CD14-positive monocyte (primary cell): ENCODE data around the gene YIF1B. TPM values are rescaled to one million over a fixed set of nuclear protein-coding genes. Genes with fewer than 3 reads are reported as not detected.
"Not testable (repeated sequence)": the region's sequence is repeated elsewhere in the genome, so short reads cannot be mapped to it uniquely, and the experiment has no call there.

ENCODE experiments used
- DNase-seq, 3 donors: peaks; one replicate each; pipeline ENCODE4 v3.0.0-alpha.2; 2011 to 2022
- H2AFZ ChIP-seq: 2 replicates; pipeline ENCODE4 v1.6.0; 2012; ENCODE audit warnings: mild to moderate bottlenecking, low read depth, low read length, inconsistent platforms; ENCODE audit not compliant: insufficient read depth, poor library complexity, severe bottlenecking
- H3K27ac ChIP-seq, 2 donors: 1 replicate in 1 of 2; 2 replicates in 1 of 2; pipeline ENCODE4 v1.5.1; 2012 to 2013; ENCODE audit warnings: low read length in 2 of 2, control low read depth in 1 of 2, inconsistent platforms in 1 of 2, low read depth in 1 of 2, mild to moderate bottlenecking in 1 of 2
- H3K27me3 ChIP-seq, 2 donors: one replicate each; pipeline versions ENCODE4 v1.6.0 to v1.6.1; 2011 to 2013; ENCODE audit warnings: low read length in 2 of 2; ENCODE audit not compliant: control insufficient read depth in 2 of 2, insufficient read depth in 2 of 2
- H3K36me3 ChIP-seq, 2 donors: replicated peaks in 1 of 2; 1 replicate in 1 of 2; 2 replicates in 1 of 2; pipeline versions ENCODE4 v1.5.1 to v1.6.1; 2012 to 2013; ENCODE audit warnings: low read length in 2 of 2, control low read depth in 1 of 2, inconsistent platforms in 1 of 2, mild to moderate bottlenecking in 1 of 2; ENCODE audit not compliant: insufficient read depth in 2 of 2, control insufficient read depth in 1 of 2
- H3K4me1 ChIP-seq, 2 donors: 1 replicate in 1 of 2; 2 replicates in 1 of 2; pipeline versions ENCODE4 v1.5.1 to v1.6.1; 2012 to 2013; ENCODE audit warnings: low read length in 2 of 2, control low read depth in 1 of 2, inconsistent platforms in 1 of 2, mild to moderate bottlenecking in 1 of 2, moderate library complexity in 1 of 2; ENCODE audit not compliant: insufficient read depth in 2 of 2, control insufficient read depth in 1 of 2
- H3K4me2 ChIP-seq: replicated peaks from 2 replicates; pipeline ENCODE3; 2012; ENCODE audit warnings: low read length, moderate library complexity, mild to moderate bottlenecking; ENCODE audit not compliant: poor library complexity, severe bottlenecking; ENCODE audit errors: extremely low read depth
- H3K4me3 ChIP-seq, 3 experiments: fragments of 200-600 bp in 1 of 3; sonication (generic) in 1 of 3; replicated peaks in 1 of 3; 1 replicate in 2 of 3; 2 replicates in 1 of 3; pipeline ENCODE4 v1.5.1; 2011 to 2013; ENCODE audit warnings: low read length in 3 of 3, mild to moderate bottlenecking in 3 of 3, control low read depth in 2 of 3, low read depth in 2 of 3, inconsistent platforms in 1 of 3, moderate library complexity in 1 of 3
- H3K79me2 ChIP-seq: 2 replicates; pipeline ENCODE4 v1.6.0; 2012; ENCODE audit warnings: mild to moderate bottlenecking, control low read depth, inconsistent platforms, low read length, moderate library complexity; ENCODE audit not compliant: insufficient read depth
- H3K9ac ChIP-seq: 2 replicates; pipeline ENCODE4 v1.6.0; 2017; ENCODE audit warnings: low read length, mild to moderate bottlenecking; ENCODE audit not compliant: insufficient read depth, poor library complexity, severe bottlenecking
- H3K9me3 ChIP-seq, 2 donors: replicated peaks in 1 of 2; 1 replicate in 1 of 2; 2 replicates in 1 of 2; pipeline versions ENCODE4 v1.5.1 to v1.6.1; 2012 to 2013; ENCODE audit warnings: low read length in 2 of 2, control low read depth in 1 of 2; ENCODE audit not compliant: control insufficient read depth in 1 of 2, insufficient read depth in 1 of 2
- H4K20me1 ChIP-seq: 2 replicates; pipeline ENCODE4 v1.6.0; 2012; ENCODE audit warnings: mild to moderate bottlenecking, low read length, control low read depth, moderate library complexity; ENCODE audit not compliant: insufficient read depth
- H3K27ac Mint-ChIP-seq, 7 donors: one replicate each; pipeline ENCODE4 v1.8.0; 2020; ENCODE audit warnings: mild to moderate bottlenecking in 7 of 7, mixed read lengths in 7 of 7, moderate library complexity in 6 of 7, inconsistent platforms in 2 of 7
- H3K27me3 Mint-ChIP-seq, 3 donors: one replicate each; pipeline ENCODE4 v1.8.0; 2021 to 2022; ENCODE audit warnings: low read depth in 3 of 3, mild to moderate bottlenecking in 3 of 3, mixed read lengths in 3 of 3, moderate library complexity in 3 of 3, inconsistent platforms in 1 of 3
- H3K36me3 Mint-ChIP-seq, 2 donors: one replicate each; pipeline ENCODE4 v1.8.0; 2020; ENCODE audit warnings: mixed read lengths in 2 of 2, inconsistent platforms in 1 of 2, mild to moderate bottlenecking in 1 of 2
- H3K4me1 Mint-ChIP-seq: one replicate; pipeline ENCODE4 v1.8.0; 2020; ENCODE audit warnings: mild to moderate bottlenecking, mixed read lengths
- H3K4me3 Mint-ChIP-seq, 2 donors: one replicate each; pipeline ENCODE4 v1.8.0; 2020; ENCODE audit warnings: mild to moderate bottlenecking in 2 of 2, mixed read lengths in 2 of 2, moderate library complexity in 1 of 2
- H3K9me3 Mint-ChIP-seq, 7 donors: one replicate each; pipeline ENCODE4 v1.8.0; 2020 to 2022; ENCODE audit warnings: mixed read lengths in 7 of 7, mild to moderate bottlenecking in 6 of 7, moderate library complexity in 6 of 7, inconsistent platforms in 2 of 7
- WGBS: methylation state at CpG from one replicate; pipeline ENCODE4 v1.1.5; 2013; ENCODE audit warnings: missing lambda C conversion rate; ENCODE audit not compliant: insufficient coverage; 5-methylcytosine and 5-hydroxymethylcytosine counted together
- intact Hi-C, 2 donors: fragments of 100-400 bp; cut with micrococcal nuclease; formaldehyde crosslinking; loops; one replicate each; pipeline versions ENCODE4 v1.15.0 to v1.15.1; 2023
- polyA plus RNA-seq, 3 donors: library from polyadenylated mRNA; depleted of rRNA in 1 of 3; unstranded in 2 of 3; stranded (reverse) in 1 of 3; fragments of 300-500 nt in 2 of 3; fragments of >200 nt in 1 of 3; fragmentation: Illumina TruSeq in 2 of 3; gene quantifications; 1 replicate in 2 of 3; 2 replicates in 1 of 3; pipeline ENCODE4 v1.2.3, GENCODE V29; 2012 to 2021
- TF ChIP-seq, protein P1 (sequence below): fragments of 200-600 bp; IDR thresholded peaks from one replicate; pipeline ENCODE4 v1.8.0; 2022; ENCODE audit warnings: antibody characterized with exemption, mild to moderate bottlenecking

The YIF1B gene
- polyA plus RNA-seq, 3 donors: 79.4 to 90.5 (median 86.1) TPM

DNA sequence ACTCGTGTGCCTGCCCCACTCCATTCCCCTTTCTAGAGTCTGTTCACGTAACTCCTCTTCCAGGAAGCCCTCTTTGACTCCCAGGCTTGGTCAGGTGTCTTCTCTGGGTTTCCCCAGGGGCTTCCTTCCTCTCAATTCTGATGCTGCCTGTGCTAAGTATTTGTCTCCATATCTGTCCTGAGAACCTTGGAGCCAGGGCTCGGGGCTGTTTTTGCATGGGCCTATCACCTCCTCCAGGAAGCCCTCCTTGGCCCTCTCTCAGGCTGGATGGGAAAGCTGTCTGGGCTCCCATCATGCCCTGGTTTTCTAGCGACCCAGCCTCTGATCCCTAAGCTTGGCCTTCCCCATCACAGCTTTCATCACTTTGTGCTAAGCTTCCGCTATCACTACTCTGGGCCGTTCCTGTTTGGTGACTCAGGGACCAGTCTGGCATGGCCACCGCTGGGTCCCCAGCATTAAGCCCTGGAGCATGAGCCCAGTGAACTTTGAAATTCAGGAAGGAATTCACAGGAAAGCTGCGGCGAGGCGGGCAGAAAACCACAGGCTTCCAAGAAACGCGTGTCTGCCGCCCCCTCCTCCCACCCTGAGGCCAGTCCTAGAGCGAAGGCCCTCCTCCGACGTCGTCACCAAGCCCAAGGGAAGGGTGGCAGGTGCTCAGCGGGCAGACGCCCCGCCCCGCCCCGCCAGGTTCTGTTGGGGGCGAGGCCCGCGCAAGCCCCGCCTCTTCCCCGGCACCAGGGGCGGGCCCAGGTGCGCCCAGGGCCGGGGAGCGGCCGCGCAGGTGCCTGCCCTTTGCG, 51.9 kb downstream of the YIF1B start:
- intact Hi-C loops: no loop called here
- Histone ChIP-seq H3K36me3 (no peaks in the 10 kb centered on the region), H3K4me3 (peak overlapping the region; percentile 50 to 85 (median 56)), H4K20me1 (peaks cover 13% of the 10 kb centered on the region), H3K9me3 (no peaks in the 10 kb centered on the region), H3K27me3 (no peaks in the 10 kb centered on the region), H2AFZ (peak overlapping the region; percentile 93), H3K27ac (peak overlapping the region; percentile 82 to 89), H3K4me2 (peak overlapping the region; percentile 95), H3K9ac (peak overlapping the region; percentile 79), H3K79me2 (peaks cover 21% of the 10 kb centered on the region), H3K4me1 (peaks cover 30 to 44% of the 10 kb centered on the region in 2 donors)
- peak overlapping the region; percentile 91 to 95 for H3K4me3 Mint-ChIP-seq
- H3K27me3 Mint-ChIP-seq: peaks cover 6 to 12% (median 12%) of the 10 kb centered on the region in 3 donors
- TF ChIP-seq, protein P1, sequence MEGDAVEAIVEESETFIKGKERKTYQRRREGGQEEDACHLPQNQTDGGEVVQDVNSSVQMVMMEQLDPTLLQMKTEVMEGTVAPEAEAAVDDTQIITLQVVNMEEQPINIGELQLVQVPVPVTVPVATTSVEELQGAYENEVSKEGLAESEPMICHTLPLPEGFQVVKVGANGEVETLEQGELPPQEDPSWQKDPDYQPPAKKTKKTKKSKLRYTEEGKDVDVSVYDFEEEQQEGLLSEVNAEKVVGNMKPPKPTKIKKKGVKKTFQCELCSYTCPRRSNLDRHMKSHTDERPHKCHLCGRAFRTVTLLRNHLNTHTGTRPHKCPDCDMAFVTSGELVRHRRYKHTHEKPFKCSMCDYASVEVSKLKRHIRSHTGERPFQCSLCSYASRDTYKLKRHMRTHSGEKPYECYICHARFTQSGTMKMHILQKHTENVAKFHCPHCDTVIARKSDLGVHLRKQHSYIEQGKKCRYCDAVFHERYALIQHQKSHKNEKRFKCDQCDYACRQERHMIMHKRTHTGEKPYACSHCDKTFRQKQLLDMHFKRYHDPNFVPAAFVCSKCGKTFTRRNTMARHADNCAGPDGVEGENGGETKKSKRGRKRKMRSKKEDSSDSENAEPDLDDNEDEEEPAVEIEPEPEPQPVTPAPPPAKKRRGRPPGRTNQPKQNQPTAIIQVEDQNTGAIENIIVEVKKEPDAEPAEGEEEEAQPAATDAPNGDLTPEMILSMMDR: no peak
- H3K27ac Mint-ChIP-seq: peak overlapping the region; percentile 89 to 96 (median 95)
- peaks cover 5 to 11% of the 10 kb centered on the region in 2 donors for H3K36me3 Mint-ChIP-seq
- H3K4me1 Mint-ChIP-seq: peaks cover 49% of the 10 kb centered on the region
- H3K9me3 Mint-ChIP-seq: peaks cover 0 to 2% (median 0%) of the 10 kb centered on the region in 7 donors
- 3% methylated on average over 34 of the region's 34 CpGs for WGBS
- DNase-seq: peak; percentile 77 to 89 (median 88)

DNA sequence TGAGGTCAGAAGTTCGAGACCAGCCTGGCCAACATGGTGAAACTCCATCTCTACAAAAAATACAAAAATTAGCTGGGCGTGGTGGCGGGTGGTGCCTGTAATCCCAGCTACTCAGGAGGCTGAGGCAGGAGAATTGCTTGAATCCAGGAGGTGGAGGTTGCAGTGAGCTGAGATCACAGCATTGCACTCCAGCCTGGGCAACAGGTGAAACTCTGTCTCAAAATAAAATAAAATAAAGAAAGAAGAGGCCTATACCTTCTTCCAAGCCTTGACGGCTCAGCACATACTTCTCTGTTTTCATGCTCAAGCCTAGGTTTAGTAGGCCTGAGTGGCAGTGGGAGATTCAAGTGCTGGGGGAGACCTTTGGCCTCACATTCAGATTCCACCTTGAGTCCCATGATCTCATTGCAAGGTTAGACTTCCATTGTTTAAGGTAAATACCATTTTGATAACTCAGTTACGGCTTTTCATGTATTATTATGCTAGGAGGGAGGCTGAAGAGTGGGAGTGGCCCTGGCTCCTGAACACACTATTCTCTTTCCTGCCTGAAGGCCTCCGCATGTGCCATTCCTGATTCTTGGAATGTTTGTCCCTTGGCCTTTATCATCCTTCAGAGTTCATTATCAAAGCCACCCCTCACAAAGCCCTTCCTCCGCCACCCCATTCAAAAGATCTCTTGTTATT, 53.0 kb downstream of the YIF1B start:
- H3K27me3 ChIP-seq: peaks cover 0 to 7% of the 10 kb centered on the region in 2 donors
- TF ChIP-seq, protein P1: no peak
- no peak overlapping the region for H3K4me2 ChIP-seq
- H3K4me3 Mint-ChIP-seq: no peak overlapping the region
- H3K36me3 Mint-ChIP-seq: peaks cover 5 to 10% of the 10 kb centered on the region in 2 donors
- peaks cover 0 to 2% (median 0%) of the 10 kb centered on the region in 7 donors for H3K9me3 Mint-ChIP-seq
- no peak for DNase-seq
- H3K27ac Mint-ChIP-seq: peak overlapping the region in 2 of 7 donors; percentile 69 to 83
- peaks cover 4 to 17% (median 16%) of the 10 kb centered on the region in 3 donors for H3K27me3 Mint-ChIP-seq
- peaks cover 10% of the 10 kb centered on the region for H4K20me1 ChIP-seq
- H3K4me1 Mint-ChIP-seq: peaks cover 39% of the 10 kb centered on the region
- no peak overlapping the region for H3K9ac ChIP-seq
- intact Hi-C loops: no loop called here
- H2AFZ ChIP-seq: no peak overlapping the region
- no peaks in the 10 kb centered on the region for H3K9me3 ChIP-seq
- H3K4me1 ChIP-seq: peaks cover 30 to 41% of the 10 kb centered on the region in 2 donors
- 100% methylated on average over 2 of the region's 7 CpGs for WGBS
- no peak overlapping the region for H3K4me3 ChIP-seq
- peaks cover 18% of the 10 kb centered on the region for H3K79me2 ChIP-seq
- no peaks in the 10 kb centered on the region for H3K36me3 ChIP-seq
- no peak overlapping the region for H3K27ac ChIP-seq

DNA sequence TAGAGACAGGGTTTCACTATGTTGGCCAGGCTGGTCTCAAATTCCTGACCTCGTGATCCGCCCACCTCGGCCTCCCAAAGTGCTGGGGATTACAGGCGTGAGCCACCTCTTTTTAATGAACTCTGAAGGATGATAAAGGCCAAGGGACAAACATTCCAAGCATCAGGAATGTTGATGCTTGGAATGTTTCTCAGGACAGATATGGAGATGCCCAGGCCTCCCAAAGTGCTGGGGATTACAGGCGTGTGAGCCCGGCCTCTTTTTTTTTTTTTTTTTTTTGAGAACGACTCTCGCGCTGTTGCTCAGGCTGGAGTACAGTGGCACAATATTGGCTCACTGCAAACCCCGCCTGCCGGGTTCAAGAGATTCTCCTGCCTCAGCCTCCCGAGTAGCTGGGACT, 53.8 kb downstream of the YIF1B start:
- H3K9ac ChIP-seq, H3K9me3 ChIP-seq, H4K20me1 ChIP-seq, H3K9me3 Mint-ChIP-seq, intact Hi-C loops, H3K4me3 ChIP-seq, H3K36me3 ChIP-seq, H2AFZ ChIP-seq, H3K27ac ChIP-seq, H3K4me3 Mint-ChIP-seq, H3K27ac Mint-ChIP-seq, H3K36me3 Mint-ChIP-seq, DNase-seq, H3K4me2 ChIP-seq: not testable (repeated sequence)
- peaks cover 32% of the 10 kb centered on the region for H3K4me1 Mint-ChIP-seq
- peaks cover 30 to 37% of the 10 kb centered on the region in 2 donors for H3K4me1 ChIP-seq
- H3K79me2 ChIP-seq: peaks cover 14% of the 10 kb centered on the region
- 92% methylated on average over 7 of the region's 12 CpGs for WGBS
- H3K27me3 Mint-ChIP-seq: peaks cover 8 to 24% (median 23%) of the 10 kb centered on the region in 3 donors
- peaks cover 3 to 12% of the 10 kb centered on the region in 2 donors for H3K27me3 ChIP-seq
